ENCODE results near the gene HOXA11. TPM values are rescaled to one million over a fixed set of nuclear protein-coding genes. Genes with fewer than 3 reads are reported as not detected.

Gene HOXA11
- total and polyA plus RNA-seq, 4 experiments from 2014 or later, result not detected

DNA sequence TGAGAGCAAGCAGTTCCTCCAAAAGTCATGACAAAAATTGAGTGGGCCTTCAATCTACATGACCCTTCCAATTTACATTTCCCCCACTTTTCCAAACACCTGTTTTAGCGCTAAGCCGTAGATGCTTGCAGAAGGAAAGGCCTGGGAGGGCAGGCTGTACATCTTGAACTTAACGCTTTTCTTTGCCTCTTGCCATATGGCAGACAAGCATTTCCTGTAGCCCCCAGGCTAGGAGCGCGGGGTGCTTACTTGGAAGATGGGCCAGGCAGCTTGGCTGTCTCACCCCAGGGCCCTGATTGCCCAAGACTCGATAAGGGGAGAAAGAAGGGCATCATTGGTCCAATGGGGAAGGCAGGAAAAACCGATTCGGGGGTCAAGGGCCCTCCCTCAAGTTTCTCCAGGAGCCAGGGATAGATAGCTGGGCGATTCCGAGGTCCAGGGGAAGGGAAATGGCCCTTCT is 12.7 kb downstream of the HOXA11 start:
- DNase-seq, result peak in 1 of 5 donors; percentile 17
- Histone ChIP-seq H3K4me1 (ENCODE audit: insufficient read depth, low read length) (peaks cover 37% of the 10 kb centered on the region), H3K4me3 (ENCODE audit: low read length in 2 of 2) (no peak overlapping the region), H3K9me3 (ENCODE audit: control insufficient read depth in 1 of 2, low read length in 2 of 2) (no peaks in the 10 kb centered on the region), H3K27me3 (ENCODE audit: insufficient read depth, low read length) (peaks cover 76% of the 10 kb centered on the region), H3K27ac (ENCODE audit: low read depth, low read length) (no peak overlapping the region), H3K36me3 (ENCODE audit: insufficient read depth, low read length) (no peaks in the 10 kb centered on the region)
- Mint-ChIP-seq H3K4me1 (peaks cover 14 to 41% (median 21%) of the 10 kb centered on the region in 4 donors), H3K27ac (peak overlapping the region in 4 of 7 donors; percentile 19 to 83 (median 48)), H3K36me3 (peaks cover 0 to 2% of the 10 kb centered on the region in 2 donors), H3K9me3 (peaks cover 0 to 27% (median 6%) of the 10 kb centered on the region in 8 donors), H3K4me3 (peak overlapping the region; percentile 20 to 85 (median 72)), H3K27me3 (peaks cover 59 to 65% of the 10 kb centered on the region in 2 donors)
- POLR2A ChIA-PET (ENCODE audit: partially characterized antibody), result interaction anchor here (0.6 to 2.6 kb wide), 7 partner anchors 11 to 1311 kb away, joined by 3 to 6 read pairs (median 3); partner anchors contain the start of genes HOXA11 and HOXA7
- intact Hi-C loops (cut with micrococcal nuclease), result no loop called here
- CTCF ChIA-PET (ENCODE audit: partially characterized antibody), result interaction anchor here (0.7 to 3.2 kb wide), 4 partner anchors 11 to 1320 kb away, joined by 3 to 10 read pairs (median 3); no protein-coding TSS in a partner anchor

DNA sequence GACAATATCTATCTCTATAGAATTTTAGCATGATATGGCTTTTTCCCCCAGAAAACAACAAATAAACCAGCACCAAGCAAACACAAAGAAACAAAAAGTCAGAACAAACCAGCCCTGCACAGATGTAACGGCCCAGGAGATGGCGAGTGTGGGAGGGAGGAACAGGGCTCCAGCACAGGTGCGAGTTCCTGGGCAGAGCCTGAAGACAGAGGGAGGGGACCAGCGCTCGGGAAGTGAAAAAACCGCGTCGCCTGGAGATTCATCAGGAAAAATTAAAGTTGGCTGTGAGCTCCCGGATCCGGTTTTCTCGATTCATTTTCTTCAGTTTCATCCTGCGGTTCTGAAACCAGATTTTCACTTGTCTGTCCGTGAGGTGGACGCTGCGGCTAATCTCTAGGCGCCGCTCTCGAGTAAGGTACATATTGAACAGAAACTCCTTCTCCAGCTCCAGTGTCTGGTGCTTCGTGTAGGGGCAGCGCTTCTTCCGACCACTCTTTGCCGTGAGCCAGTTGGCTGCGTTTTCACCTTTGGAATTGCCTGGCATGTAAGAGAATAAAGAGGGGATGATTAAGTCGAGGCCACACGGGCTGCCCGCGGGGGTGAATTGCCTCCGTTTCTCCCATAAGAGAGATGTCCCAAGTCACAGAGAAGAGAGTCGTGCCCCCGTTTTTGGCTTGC is 13.3 kb downstream of the HOXA11 start:
- no peak overlapping the region for H3K4me3 ChIP-seq (ENCODE audit: low read length in 2 of 2)
- CTCF ChIA-PET (ENCODE audit: partially characterized antibody), result interaction anchor here (1.2 to 1.9 kb wide), 4 partner anchors 8 to 1277 kb away, joined by 3 to 12 read pairs (median 4); no protein-coding TSS in a partner anchor
- H3K27ac ChIP-seq (ENCODE audit: low read depth, low read length), result no peak overlapping the region
- peaks cover 14 to 47% (median 22%) of the 10 kb centered on the region in 4 donors for H3K4me1 Mint-ChIP-seq
- peak overlapping the region; percentile 52 to 85 (median 73) for H3K4me3 Mint-ChIP-seq
- no peaks in the 10 kb centered on the region for H3K9me3 ChIP-seq (ENCODE audit: control insufficient read depth in 1 of 2, low read length in 2 of 2)
- H3K9me3 Mint-ChIP-seq, result peaks cover 0 to 33% (median 6%) of the 10 kb centered on the region in 8 donors
- POLR2A ChIA-PET (ENCODE audit: partially characterized antibody), result interaction anchor here (0.6 to 2.7 kb wide), 3 partner anchors 10 to 41 kb away, joined by 3 to 9 read pairs (median 6); no protein-coding TSS in a partner anchor
- intact Hi-C loops (cut with micrococcal nuclease), result no loop called here
- H3K4me1 ChIP-seq (ENCODE audit: insufficient read depth, low read length), result peaks cover 37% of the 10 kb centered on the region
- H3K36me3 Mint-ChIP-seq, result peaks cover 0 to 2% of the 10 kb centered on the region in 2 donors
- DNase-seq, result peak in 1 of 5 donors; percentile 18
- peak overlapping the region in 6 of 7 donors; percentile 2 to 83 (median 58) for H3K27ac Mint-ChIP-seq
- H3K27me3 Mint-ChIP-seq, result peaks cover 63 to 68% of the 10 kb centered on the region in 2 donors
- no peaks in the 10 kb centered on the region for H3K36me3 ChIP-seq (ENCODE audit: insufficient read depth, low read length)
- H3K27me3 ChIP-seq (ENCODE audit: insufficient read depth, low read length), result peaks cover 81% of the 10 kb centered on the region

DNA sequence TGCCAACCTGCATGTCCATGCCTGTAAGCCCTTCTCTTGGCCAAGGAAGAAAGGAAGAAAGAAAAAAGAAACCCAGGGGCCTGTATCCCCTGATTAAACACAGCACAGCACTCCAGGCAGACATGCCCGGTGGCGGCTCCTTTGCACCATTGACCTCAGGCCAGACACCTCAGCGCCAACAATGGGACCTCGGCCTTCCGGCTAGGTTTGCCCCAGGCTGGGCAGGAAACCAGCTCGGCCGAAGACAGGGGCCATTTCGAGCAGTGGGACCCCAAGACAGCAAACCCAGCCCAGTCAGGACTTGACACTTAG is 13.8 kb downstream of the HOXA11 start:
- no peak for DNase-seq
- H3K4me3 Mint-ChIP-seq, result peak overlapping the region in 5 of 8 donors; percentile 13 to 85 (median 61)
- intact Hi-C loops (cut with micrococcal nuclease), result no loop called here
- H3K4me1 Mint-ChIP-seq, result peaks cover 14 to 47% (median 22%) of the 10 kb centered on the region in 4 donors
- Histone ChIP-seq H3K9me3 (ENCODE audit: control insufficient read depth in 1 of 2, low read length in 2 of 2) (no peaks in the 10 kb centered on the region), H3K4me1 (ENCODE audit: insufficient read depth, low read length) (peaks cover 42% of the 10 kb centered on the region), H3K36me3 (ENCODE audit: insufficient read depth, low read length) (no peaks in the 10 kb centered on the region), H3K27me3 (ENCODE audit: insufficient read depth, low read length) (peaks cover 86% of the 10 kb centered on the region), H3K27ac (ENCODE audit: low read depth, low read length) (no peak overlapping the region), H3K4me3 (ENCODE audit: low read length in 2 of 2) (no peak overlapping the region)
- peaks cover 62 to 68% of the 10 kb centered on the region in 2 donors for H3K27me3 Mint-ChIP-seq
- H3K36me3 Mint-ChIP-seq, result peaks cover 0 to 2% of the 10 kb centered on the region in 2 donors
- ChIA-PET CTCF (ENCODE audit: partially characterized antibody) (interaction anchor here (1.5 to 1.9 kb wide), 3 partner anchors 8 to 1276 kb away, joined by 4 to 12 read pairs (median 4); no protein-coding TSS in a partner anchor), POLR2A (ENCODE audit: partially characterized antibody) (interaction anchor here (2.7 kb wide), 1 partner anchor 16 kb away, joined by 9 read pairs; no protein-coding TSS in a partner anchor)
- H3K9me3 Mint-ChIP-seq, result peaks cover 0 to 37% (median 6%) of the 10 kb centered on the region in 8 donors
- peak overlapping the region in 3 of 7 donors; percentile 19 to 83 (median 75) for H3K27ac Mint-ChIP-seq

DNA sequence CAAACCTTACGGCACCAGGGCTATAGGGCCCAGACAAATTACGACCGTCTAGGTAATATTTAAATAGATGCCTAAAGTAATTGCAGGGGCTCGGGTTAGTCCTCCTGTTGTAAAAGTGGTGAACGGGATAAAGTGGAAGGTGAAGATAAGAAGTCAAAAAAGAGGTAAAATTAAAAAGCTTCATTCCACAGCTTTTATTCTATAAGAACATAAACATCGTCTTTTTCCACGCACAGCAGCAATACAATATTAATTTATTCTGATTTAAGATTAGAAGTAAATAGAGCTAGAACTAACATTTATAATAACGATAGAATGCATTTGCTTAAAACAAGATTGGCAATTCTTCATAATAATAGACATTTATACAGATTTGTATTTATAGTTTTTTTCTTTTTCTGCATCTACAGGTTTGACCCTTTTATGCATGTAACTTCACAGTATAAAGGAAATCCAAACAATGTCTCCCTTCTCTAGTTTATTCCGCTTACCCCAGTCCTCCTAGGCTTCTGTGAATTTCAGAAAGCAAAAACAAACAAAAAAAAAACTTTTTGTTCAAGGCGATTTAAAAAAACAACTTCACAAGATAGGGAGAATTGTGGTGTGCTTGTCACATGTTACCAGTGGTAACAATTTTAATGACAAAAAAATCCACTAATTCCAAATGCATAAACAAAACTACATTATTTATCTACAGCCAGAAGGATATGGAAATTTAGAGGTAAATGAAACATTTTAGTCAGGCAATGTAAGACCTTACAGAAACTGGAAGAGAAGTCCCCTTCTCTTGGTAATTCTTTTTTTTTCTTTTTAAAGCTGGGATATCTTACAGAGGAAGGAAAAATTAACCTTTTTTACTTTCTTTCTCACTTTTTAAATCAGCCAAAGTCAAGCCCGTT is 14.4 kb downstream of the HOXA11 start:
- Histone ChIP-seq H3K4me3 (ENCODE audit: low read length in 2 of 2) (no peak overlapping the region), H3K36me3 (ENCODE audit: insufficient read depth, low read length) (no peaks in the 10 kb centered on the region), H3K27me3 (ENCODE audit: insufficient read depth, low read length) (peaks cover 92% of the 10 kb centered on the region), H3K27ac (ENCODE audit: low read depth, low read length) (no peak overlapping the region), H3K9me3 (ENCODE audit: control insufficient read depth in 1 of 2, low read length in 2 of 2) (no peaks in the 10 kb centered on the region), H3K4me1 (ENCODE audit: insufficient read depth, low read length) (peaks cover 48% of the 10 kb centered on the region)
- Mint-ChIP-seq H3K27me3 (peaks cover 61 to 65% of the 10 kb centered on the region in 2 donors), H3K36me3 (peaks cover 0 to 2% of the 10 kb centered on the region in 2 donors), H3K9me3 (peaks cover 0 to 42% (median 6%) of the 10 kb centered on the region in 8 donors), H3K4me1 (peaks cover 16 to 50% (median 25%) of the 10 kb centered on the region in 4 donors), H3K27ac (peak overlapping the region in 3 of 7 donors; percentile 22 to 83 (median 55)), H3K4me3 (peak overlapping the region in 5 of 8 donors; percentile 17 to 50 (median 26))
- ChIA-PET CTCF (ENCODE audit: partially characterized antibody) (interaction anchor here (1.0 to 1.9 kb wide), 6 partner anchors 9 to 1276 kb away, joined by 3 to 12 read pairs (median 4); no protein-coding TSS in a partner anchor), POLR2A (ENCODE audit: partially characterized antibody) (interaction anchor here (0.7 to 2.7 kb wide), 3 partner anchors 13 to 16 kb away, joined by 3 to 9 read pairs (median 7); partner anchors contain the start of gene HOXA11)
- DNase-seq, result no peak
- intact Hi-C loops (cut with micrococcal nuclease), result no loop called here

DNA sequence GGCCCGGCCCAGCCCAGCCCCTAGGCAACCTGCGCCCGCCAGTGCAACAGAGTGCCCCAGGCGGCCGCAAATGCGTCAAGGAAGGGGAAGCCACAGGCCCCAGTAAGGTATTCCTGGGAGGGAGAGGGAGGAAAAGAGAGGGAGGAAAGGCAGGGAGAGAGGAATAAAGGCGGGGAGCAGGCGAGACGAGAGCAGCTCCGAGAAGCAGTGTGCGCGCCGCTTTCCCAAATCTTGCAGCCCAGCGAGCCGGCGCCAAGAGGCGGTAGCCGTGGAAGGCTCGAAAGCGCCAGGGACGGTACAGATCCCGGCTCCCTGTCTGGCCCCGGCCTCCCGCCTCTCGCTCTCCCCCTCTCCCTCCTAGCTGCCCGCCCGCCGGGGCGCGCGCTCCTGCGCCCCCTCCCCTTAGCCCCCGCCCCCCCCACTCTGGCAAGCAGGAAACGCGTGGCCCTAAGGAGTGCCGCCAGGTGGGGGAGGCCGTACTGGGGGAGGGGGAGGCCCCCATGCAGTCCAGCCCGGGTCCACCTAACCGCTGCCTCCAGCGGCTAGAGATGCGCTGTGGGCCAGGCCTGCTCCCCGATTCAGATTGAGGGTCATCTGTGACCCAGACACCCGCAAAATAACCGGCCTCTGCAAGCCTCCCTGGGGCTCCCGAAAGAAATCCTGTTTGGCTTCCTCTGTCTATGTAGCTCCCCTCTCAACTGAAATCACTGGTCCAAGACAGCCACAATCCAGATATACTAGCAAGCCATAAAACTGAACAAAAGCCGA is 15.2 kb downstream of the HOXA11 start:
- H3K4me1 Mint-ChIP-seq, result peaks cover 19 to 49% (median 28%) of the 10 kb centered on the region in 4 donors
- Histone ChIP-seq H3K27me3 (ENCODE audit: insufficient read depth, low read length) (peaks cover 92% of the 10 kb centered on the region), H3K4me1 (ENCODE audit: insufficient read depth, low read length) (peaks cover 56% of the 10 kb centered on the region), H3K27ac (ENCODE audit: low read depth, low read length) (no peak overlapping the region), H3K9me3 (ENCODE audit: control insufficient read depth in 1 of 2, low read length in 2 of 2) (no peaks in the 10 kb centered on the region), H3K36me3 (ENCODE audit: insufficient read depth, low read length) (no peaks in the 10 kb centered on the region), H3K4me3 (ENCODE audit: low read length in 2 of 2) (no peak overlapping the region)
- peaks cover 55 to 61% of the 10 kb centered on the region in 2 donors for H3K27me3 Mint-ChIP-seq
- peak overlapping the region in 6 of 8 donors; percentile 17 to 62 (median 43) for H3K4me3 Mint-ChIP-seq
- peak overlapping the region in 3 of 7 donors; percentile 46 to 83 (median 57) for H3K27ac Mint-ChIP-seq
- intact Hi-C loops (cut with micrococcal nuclease), result loop anchor here (5.0 to 10.0 kb wide), 4 partner anchors 665 to 1308 kb away; partner anchors contain the start of gene SNX10
- peaks cover 0 to 2% of the 10 kb centered on the region in 2 donors for H3K36me3 Mint-ChIP-seq
- peaks cover 0 to 48% (median 7%) of the 10 kb centered on the region in 8 donors for H3K9me3 Mint-ChIP-seq
- CTCF ChIA-PET (ENCODE audit: partially characterized antibody), result interaction anchor here (1.0 to 1.9 kb wide), 5 partner anchors 9 to 800 kb away, joined by 3 to 12 read pairs (median 4); no protein-coding TSS in a partner anchor
- DNase-seq, result peak in 1 of 5 donors; percentile 26
- POLR2A ChIA-PET (ENCODE audit: partially characterized antibody), result interaction anchor here (1.5 to 2.7 kb wide), 2 partner anchors 14 to 17 kb away, joined by 7 to 9 read pairs; no protein-coding TSS in a partner anchor

All from CD4-positive, alpha-beta memory T cell (primary cell).